Left ventricle myocardium inferior (tissue), 1 donor: ENCODE measurements around the gene GPATCH1. TPM values are rescaled to one million over a fixed set of nuclear protein-coding genes. Genes with fewer than 3 reads are reported as not detected.

Source experiments
- DNase-seq: peaks from one replicate; pipeline ENCODE4 v3.0.0-alpha.2; 2020
- H3K27ac ChIP-seq: fragments of 200-600 bp; replicated peaks from 2 replicates; pipeline ENCODE4 v1.8.0; 2021
- H3K27me3 ChIP-seq: fragments of 200-600 bp; 2 replicates; pipeline ENCODE4 v1.8.0; 2021; ENCODE audit warnings: low read depth
- H3K36me3 ChIP-seq: fragments of 200-600 bp; 2 replicates; pipeline ENCODE4 v1.8.0; 2021
- H3K4me1 ChIP-seq: fragments of 200-600 bp; 2 replicates; pipeline ENCODE4 v1.8.0; 2021
- H3K4me3 ChIP-seq: fragments of 200-600 bp; 2 replicates; pipeline ENCODE4 v1.8.0; 2021; ENCODE audit warnings: mild to moderate bottlenecking, moderate library complexity
- H3K9me3 ChIP-seq: fragments of 200-600 bp; replicated peaks from 2 replicates; pipeline ENCODE4 v1.8.0; 2021
- intact Hi-C: fragments of 100-400 bp; cut with micrococcal nuclease; formaldehyde crosslinking; loops from one replicate; pipeline ENCODE4 v1.11.0; 2022
- total RNA-seq: library from RNA; stranded (reverse); fragmentation: NEBNext Ultra II Directional; extraction: Animal tissue kit (Norgen Biotek cat#: 25700); gene quantifications from one replicate; pipeline ENCODE4 v1.2.1, GENCODE V29; 2021
- TF ChIP-seq, protein P1 (sequence below): fragments of 200-600 bp; IDR thresholded peaks from 2 replicates; pipeline ENCODE4 v1.8.0; 2021; ENCODE audit warnings: antibody characterized with exemption, mild to moderate bottlenecking, borderline replicate concordance
- donor health status: DM: no; HTN: yes; CAD: no; lungs with severe emphysema.

Gene GPATCH1
- total RNA-seq, 1 donor from 2014 or later: 6.2 TPM

DNA sequence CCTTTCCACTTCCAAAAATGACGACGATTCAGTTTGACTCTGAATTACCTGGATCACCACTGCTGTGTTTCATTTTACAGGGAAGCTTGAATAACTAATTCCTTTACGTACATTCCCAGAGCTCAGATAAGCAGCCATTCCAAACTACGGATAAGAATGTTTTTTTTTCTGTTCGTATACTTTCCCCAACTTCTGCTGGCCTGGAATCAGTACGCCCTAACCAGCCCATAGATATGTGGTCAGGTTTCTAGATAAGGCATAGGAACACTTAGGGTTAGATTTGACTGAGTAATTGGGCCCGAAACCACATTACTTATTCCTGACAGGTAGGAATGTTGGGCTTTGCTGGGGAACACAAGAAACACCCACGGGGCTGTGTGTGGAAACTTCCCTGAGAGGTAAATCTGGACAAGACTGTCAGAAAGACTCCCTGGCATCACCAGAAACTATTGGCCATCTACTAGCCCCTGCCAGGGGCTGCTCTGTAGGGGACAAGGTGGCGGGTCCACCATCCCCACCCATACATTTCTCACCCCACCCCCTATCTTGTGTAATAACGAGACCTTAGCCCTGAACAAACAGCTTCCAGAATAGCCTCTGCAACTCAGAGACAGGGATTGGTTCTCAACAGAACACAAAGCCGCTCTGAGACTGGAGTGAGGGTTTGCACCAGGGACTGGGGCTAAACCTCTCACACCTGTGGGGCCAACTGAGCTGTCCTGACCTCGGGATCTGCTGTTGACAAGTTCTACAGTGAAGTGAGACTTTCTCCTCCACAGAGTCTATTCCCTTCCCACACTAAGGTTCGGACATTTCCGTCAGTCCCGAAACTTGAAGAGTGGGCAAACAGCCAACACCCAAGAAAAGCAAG, 31.9 kb upstream of the GPATCH1 start:
- Histone ChIP-seq H3K4me3 (no peak overlapping the region), H3K9me3 (no peaks in the 10 kb centered on the region), H3K27me3 (peaks cover 6% of the 10 kb centered on the region), H3K4me1 (peaks cover 3% of the 10 kb centered on the region), H3K27ac (no peak overlapping the region), H3K36me3 (no peaks in the 10 kb centered on the region)
- TF ChIP-seq, protein P1, sequence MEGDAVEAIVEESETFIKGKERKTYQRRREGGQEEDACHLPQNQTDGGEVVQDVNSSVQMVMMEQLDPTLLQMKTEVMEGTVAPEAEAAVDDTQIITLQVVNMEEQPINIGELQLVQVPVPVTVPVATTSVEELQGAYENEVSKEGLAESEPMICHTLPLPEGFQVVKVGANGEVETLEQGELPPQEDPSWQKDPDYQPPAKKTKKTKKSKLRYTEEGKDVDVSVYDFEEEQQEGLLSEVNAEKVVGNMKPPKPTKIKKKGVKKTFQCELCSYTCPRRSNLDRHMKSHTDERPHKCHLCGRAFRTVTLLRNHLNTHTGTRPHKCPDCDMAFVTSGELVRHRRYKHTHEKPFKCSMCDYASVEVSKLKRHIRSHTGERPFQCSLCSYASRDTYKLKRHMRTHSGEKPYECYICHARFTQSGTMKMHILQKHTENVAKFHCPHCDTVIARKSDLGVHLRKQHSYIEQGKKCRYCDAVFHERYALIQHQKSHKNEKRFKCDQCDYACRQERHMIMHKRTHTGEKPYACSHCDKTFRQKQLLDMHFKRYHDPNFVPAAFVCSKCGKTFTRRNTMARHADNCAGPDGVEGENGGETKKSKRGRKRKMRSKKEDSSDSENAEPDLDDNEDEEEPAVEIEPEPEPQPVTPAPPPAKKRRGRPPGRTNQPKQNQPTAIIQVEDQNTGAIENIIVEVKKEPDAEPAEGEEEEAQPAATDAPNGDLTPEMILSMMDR: no peak
- DNase-seq: no peak
- intact Hi-C loops: no loop called here

DNA sequence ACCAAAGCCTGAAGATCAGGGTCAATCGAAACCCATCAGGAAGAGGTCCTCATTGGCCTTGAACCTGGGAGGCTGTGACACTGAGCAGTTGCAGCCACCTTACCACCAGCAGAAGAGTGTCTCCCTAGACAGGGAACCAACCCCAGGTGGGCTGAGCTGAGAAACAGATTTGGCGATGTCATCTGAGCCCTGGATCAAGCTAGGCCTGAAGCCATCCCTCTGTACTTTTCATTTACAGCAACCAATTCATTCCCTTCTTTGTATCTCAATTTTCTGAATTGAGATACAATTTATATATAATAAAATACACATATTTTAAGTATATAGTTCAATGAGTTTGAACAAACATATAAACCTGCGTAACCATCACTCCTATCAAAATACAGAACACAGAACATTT, 30.9 kb upstream of the GPATCH1 start:
- Histone ChIP-seq H3K9me3 (no peaks in the 10 kb centered on the region), H3K27ac (no peak overlapping the region), H3K4me1 (peaks cover 3% of the 10 kb centered on the region), H3K4me3 (no peak overlapping the region), H3K36me3 (no peaks in the 10 kb centered on the region), H3K27me3 (peaks cover 11% of the 10 kb centered on the region)
- no peak for DNase-seq
- TF ChIP-seq, protein P1: no peak
- intact Hi-C loops: no loop called here

DNA sequence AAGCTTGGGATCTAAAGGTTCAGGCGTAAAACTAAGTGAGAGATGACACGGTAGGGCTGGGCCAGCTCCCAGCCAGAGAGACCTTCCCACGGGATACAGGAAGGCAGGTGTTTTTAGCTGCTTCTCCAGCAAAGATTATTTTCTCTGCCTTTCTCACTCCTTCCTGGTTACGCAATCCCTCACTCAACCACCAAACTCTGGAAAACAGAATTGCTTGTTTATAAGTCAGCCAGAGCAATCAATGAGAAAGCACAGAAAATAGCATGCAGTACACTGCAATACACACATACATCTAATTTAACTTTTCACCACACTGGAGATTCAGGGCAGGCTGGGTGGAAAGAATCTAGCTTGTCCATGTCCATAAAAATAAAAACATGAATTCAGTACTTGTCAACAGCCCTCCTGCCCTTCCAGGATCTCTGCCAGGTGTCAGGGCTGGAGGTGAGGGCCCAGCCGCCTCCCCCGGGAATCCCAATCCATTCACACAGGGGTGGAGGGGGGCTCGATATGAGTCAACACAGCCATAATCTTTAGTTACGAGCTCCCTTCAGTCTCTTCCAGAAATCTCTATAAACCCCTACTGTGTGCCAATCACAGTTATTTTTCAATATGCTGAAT, 28.5 kb upstream of the GPATCH1 start:
- H3K4me1 ChIP-seq: peaks cover 3% of the 10 kb centered on the region
- H3K4me3 ChIP-seq: no peak overlapping the region
- DNase-seq: no peak
- TF ChIP-seq, protein P1: no peak
- no peaks in the 10 kb centered on the region for H3K9me3 ChIP-seq
- no peaks in the 10 kb centered on the region for H3K36me3 ChIP-seq
- H3K27me3 ChIP-seq: peaks cover 8% of the 10 kb centered on the region
- H3K27ac ChIP-seq: peak overlapping the region; percentile 54
- intact Hi-C loops: no loop called here

DNA sequence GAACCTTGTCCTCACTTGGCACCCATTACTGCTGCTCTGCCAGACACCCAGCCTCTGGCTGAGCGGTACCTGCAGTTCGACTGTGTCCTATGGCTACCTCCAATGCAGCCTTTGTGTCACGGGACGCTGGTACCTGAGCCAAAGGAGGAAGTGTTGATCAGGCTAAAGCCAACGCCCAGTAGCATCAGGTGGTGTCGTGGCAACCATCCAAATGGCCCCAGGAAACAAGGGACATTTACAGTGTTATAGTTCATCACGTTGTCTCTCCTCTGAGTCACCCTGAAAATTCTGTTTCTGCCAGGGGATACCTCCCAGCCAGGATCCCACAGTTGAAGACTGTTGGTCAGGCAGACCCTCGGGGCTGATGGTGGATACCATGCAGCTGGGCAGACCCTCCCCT, 26.4 kb upstream of the GPATCH1 start:
- no peak overlapping the region for H3K4me3 ChIP-seq
- H3K27ac ChIP-seq: peak overlapping the region; percentile 54
- H3K36me3 ChIP-seq: no peaks in the 10 kb centered on the region
- no peaks in the 10 kb centered on the region for H3K9me3 ChIP-seq
- peaks cover 3% of the 10 kb centered on the region for H3K4me1 ChIP-seq
- peaks cover 9% of the 10 kb centered on the region for H3K27me3 ChIP-seq
- intact Hi-C loops: no loop called here
- TF ChIP-seq, protein P1: no peak
- DNase-seq: no peak

DNA sequence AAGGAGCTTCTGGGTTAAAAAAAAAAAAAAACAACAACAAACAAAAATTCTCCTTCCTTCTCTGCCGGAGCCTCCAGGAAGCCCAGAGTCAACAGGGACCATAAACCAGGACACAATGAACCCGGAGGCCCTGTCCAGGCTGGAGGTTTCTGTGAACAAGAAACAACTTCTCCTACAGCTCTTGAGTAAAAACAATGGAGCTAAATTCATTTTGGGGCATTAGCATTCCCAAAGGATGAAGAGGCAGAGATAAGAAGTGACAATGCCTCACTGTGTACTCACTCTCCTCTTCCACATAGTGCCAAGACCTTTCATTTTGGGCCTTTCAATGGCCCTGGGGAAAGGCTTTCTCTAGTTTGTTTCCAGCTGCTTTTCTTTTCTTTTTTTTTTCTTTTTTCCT, 25.3 kb upstream of the GPATCH1 start:
- no peak for DNase-seq
- Histone ChIP-seq H3K27ac (peak overlapping the region; percentile 54), H3K9me3 (no peaks in the 10 kb centered on the region), H3K4me3 (no peak overlapping the region), H3K36me3 (no peaks in the 10 kb centered on the region), H3K4me1 (peaks cover 3% of the 10 kb centered on the region), H3K27me3 (peaks cover 9% of the 10 kb centered on the region)
- TF ChIP-seq, protein P1: no peak
- intact Hi-C loops: no loop called here
